ENCODE measurements around the gene LYL1. TPM values are rescaled to one million over a fixed set of nuclear protein-coding genes. Genes with fewer than 3 reads are reported as not detected.
A peak's percentile ranks its signal among the peaks of the same experiment; 100 is the strongest.

Gene LYL1
- total RNA-seq, 1 donor from 2014 or later, result 0.50 TPM

- peak; percentile 59 for TF ChIP-seq CTCF (IDR thresholded peaks at IDR 0.05; ENCODE audit: unreplicated experiment)
- peaks cover 2% of the 10 kb centered on the region for H3K4me1 Mint-ChIP-seq (ENCODE audit: low read depth)
- no peaks in the 10 kb centered on the region for H3K9me3 Mint-ChIP-seq (ENCODE audit: low read depth)
- H3K36me3 Mint-ChIP-seq (ENCODE audit: insufficient read depth), result no peaks in the 10 kb centered on the region
- H3K4me3 Mint-ChIP-seq (ENCODE audit: low read depth), result no peak overlapping the region
- peaks cover 78% of the 10 kb centered on the region for H3K27me3 Mint-ChIP-seq
- no peak overlapping the region for H3K27ac Mint-ChIP-seq
- DNase-seq (ENCODE audit: low spot score, unreplicated experiment), result no peak
Observed at GRCh38 chr19:13089139-13089856, 13.4 kb downstream of the LYL1 start.

- H3K4me1 Mint-ChIP-seq (ENCODE audit: low read depth), result peaks cover 2% of the 10 kb centered on the region
- no peak for TF ChIP-seq CTCF (IDR thresholded peaks at IDR 0.05; ENCODE audit: unreplicated experiment)
- H3K9me3 Mint-ChIP-seq (ENCODE audit: low read depth), result no peaks in the 10 kb centered on the region
- no peak for DNase-seq (ENCODE audit: low spot score, unreplicated experiment)
- no peaks in the 10 kb centered on the region for H3K36me3 Mint-ChIP-seq (ENCODE audit: insufficient read depth)
- H3K27ac Mint-ChIP-seq, result no peak overlapping the region
- peaks cover 78% of the 10 kb centered on the region for H3K27me3 Mint-ChIP-seq
- H3K4me3 Mint-ChIP-seq (ENCODE audit: low read depth), result no peak overlapping the region
Observed at GRCh38 chr19:13087795-13088537, 14.7 kb downstream of the LYL1 start.

GRCh38 chr19:13087295-13087694, 15.4 kb downstream of the LYL1 start:
- peaks cover 80% of the 10 kb centered on the region for H3K27me3 Mint-ChIP-seq
- no peaks in the 10 kb centered on the region for H3K36me3 Mint-ChIP-seq (ENCODE audit: insufficient read depth)
- no peak overlapping the region for H3K4me3 Mint-ChIP-seq (ENCODE audit: low read depth)
- DNase-seq (ENCODE audit: low spot score, unreplicated experiment), result no peak
- no peaks in the 10 kb centered on the region for H3K9me3 Mint-ChIP-seq (ENCODE audit: low read depth)
- no peak for TF ChIP-seq CTCF (IDR thresholded peaks at IDR 0.05; ENCODE audit: unreplicated experiment)
- no peak overlapping the region for H3K27ac Mint-ChIP-seq
- H3K4me1 Mint-ChIP-seq (ENCODE audit: low read depth), result peaks cover 6% of the 10 kb centered on the region

- DNase-seq (ENCODE audit: low spot score, unreplicated experiment), result no peak
- TF ChIP-seq CTCF (IDR thresholded peaks at IDR 0.05; ENCODE audit: unreplicated experiment), result no peak
- Mint-ChIP-seq H3K9me3 (ENCODE audit: low read depth) (no peaks in the 10 kb centered on the region), H3K27me3 (peaks cover 80% of the 10 kb centered on the region), H3K36me3 (ENCODE audit: insufficient read depth) (no peaks in the 10 kb centered on the region), H3K4me1 (ENCODE audit: low read depth) (peaks cover 4% of the 10 kb centered on the region), H3K27ac (no peak overlapping the region), H3K4me3 (ENCODE audit: low read depth) (no peak overlapping the region)
Observed at GRCh38 chr19:13086341-13086740, 16.3 kb downstream of the LYL1 start.

GRCh38 chr19:13085666-13086065, 17.0 kb downstream of the LYL1 start:
- Mint-ChIP-seq H3K27me3 (peaks cover 73% of the 10 kb centered on the region), H3K4me1 (ENCODE audit: low read depth) (peaks cover 4% of the 10 kb centered on the region), H3K9me3 (ENCODE audit: low read depth) (no peaks in the 10 kb centered on the region), H3K36me3 (ENCODE audit: insufficient read depth) (no peaks in the 10 kb centered on the region), H3K4me3 (ENCODE audit: low read depth) (no peak overlapping the region), H3K27ac (no peak overlapping the region)
- no peak for TF ChIP-seq CTCF (IDR thresholded peaks at IDR 0.05; ENCODE audit: unreplicated experiment)
- no peak for DNase-seq (ENCODE audit: low spot score, unreplicated experiment)

Measured in progenitor cell of endocrine pancreas (in vitro differentiated cells).